A549 (cell line): ENCODE results near the gene FRMD6. TPM values are rescaled to one million over a fixed set of nuclear protein-coding genes. Genes with fewer than 3 reads are reported as not detected.
A peak's percentile ranks its signal among the peaks of the same experiment; 100 is the strongest.

ENCODE experiments used
- ATAC-seq, 2 experiments: fragments of 200-7000 bp in 1 of 2; fragments of >200 bp in 1 of 2; cut with Nextera tagmentation in 1 of 2; cut with Tn5 transposase in 1 of 2; 3 replicates each; pipeline versions ENCODE4 v1.8.0 to v1.9.1; 2018 to 2020; ENCODE audit warnings: mild to moderate bottlenecking in 1 of 2, moderate library complexity in 1 of 2
- CTCF ChIA-PET: fragments of 300-600 bp; sonication (Branson Sonifier 250); formaldehyde crosslinking; extraction: SDS; loops from one replicate; lab custom pipeline; 2021; ENCODE audit warnings: antibody characterized with exemption, inconsistent platforms; lab: Yijun Ruan, JAX
- POLR2A ChIA-PET: fragments of 350-600 bp; formaldehyde crosslinking; extraction: SDS; loops from one replicate; lab custom pipeline; 2021; ENCODE audit warnings: antibody characterized with exemption, inconsistent platforms; lab: Yijun Ruan, JAX
- DNase-seq, 2 experiments: peaks; one replicate each; pipeline versions ENCODE4 v3.0.0 to v3.0.0-alpha.2; 2011 to 2016; ENCODE audit warnings: low read depth in 1 of 2, low spot score in 1 of 2
- FAIRE-seq: peaks from 2 replicates; lab custom pipeline; 2011; peaks lifted over from hg19 to GRCh38; lab: Jason Lieb, UNC
- H3K27ac ChIP-seq, 2 experiments: fragments of >200 bp; sonication (Bioruptor Twin); formaldehyde crosslinking; 3 replicates each; pipeline ENCODE4 v1.5.1; 2016 to 2017
- H3K4me1 ChIP-seq: fragments of >200 bp; sonication (Bioruptor Twin); formaldehyde crosslinking; 3 replicates; pipeline ENCODE4 v1.6.1; 2016
- H3K4me2 ChIP-seq: fragments of >200 bp; sonication (Bioruptor Twin); formaldehyde crosslinking; 3 replicates; pipeline ENCODE4 v1.6.1; 2016
- H3K4me3 ChIP-seq: fragments of >200 bp; sonication (Bioruptor Twin); formaldehyde crosslinking; 3 replicates; pipeline ENCODE4 v1.5.1; 2016
- H3K9me3 ChIP-seq: fragments of >200 bp; sonication (Bioruptor Twin); formaldehyde crosslinking; 3 replicates; pipeline ENCODE4 v1.6.1; 2016
- CBX2 ChIP-seq: fragments of 200-600 bp; sonication (generic); IDR thresholded peaks from 2 replicates; pipeline ENCODE4 v1.6.1; 2016; ENCODE audit warnings: low read depth, mild to moderate bottlenecking, borderline replicate concordance
- CHD2 ChIP-seq: fragments of 150-350 bp; IDR thresholded peaks from 2 replicates; pipeline ENCODE4 v1.6.1; 2014; ENCODE audit warnings: low read length; ENCODE audit not compliant: partially characterized antibody
- CHD4 ChIP-seq: fragments of 200-600 bp; sonication (generic); IDR thresholded peaks from 2 replicates; pipeline ENCODE4 v1.6.1; 2016; ENCODE audit warnings: antibody characterized with exemption, mild to moderate bottlenecking, borderline replicate concordance
- EHF ChIP-seq: fragments of 250-450 bp; sonication (Bioruptor Pico); IDR thresholded peaks from 2 replicates; pipeline ENCODE4 v1.5.0; 2020; ENCODE audit warnings: mild to moderate bottlenecking
- ESRRA ChIP-seq: fragments of 150-350 bp; IDR thresholded peaks from 2 replicates; pipeline ENCODE4 v1.6.1; 2014; ENCODE audit warnings: mild to moderate bottlenecking, low read length, borderline replicate concordance
- FOSB ChIP-seq: fragments of 250-450 bp; sonication (Bioruptor Pico); IDR thresholded peaks from 2 replicates; pipeline ENCODE4 v1.5.0; 2020; ENCODE audit warnings: mild to moderate bottlenecking, moderate library complexity
- FOXS1 ChIP-seq: fragments of 250-450 bp; sonication (Bioruptor Pico); IDR thresholded peaks from 2 replicates; pipeline ENCODE4 v1.5.0; 2020; ENCODE audit warnings: mild to moderate bottlenecking, moderate library complexity
- GATA3 ChIP-seq: IDR thresholded peaks from 2 replicates; pipeline ENCODE4 v1.6.1; 2012; ENCODE audit warnings: borderline replicate concordance
- HDAC2 ChIP-seq: fragments of 200-600 bp; sonication (generic); IDR thresholded peaks from 2 replicates; pipeline ENCODE4 v1.6.1; 2016
- HES2 ChIP-seq: fragments of >200 bp; sonication (Bioruptor Twin); formaldehyde crosslinking; IDR thresholded peaks from 2 replicates; pipeline ENCODE4 v1.6.1; 2016
- KDM1A ChIP-seq: fragments of 200-600 bp; sonication (generic); IDR thresholded peaks from 2 replicates; pipeline ENCODE4 v1.6.1; 2016; ENCODE audit warnings: low read depth, mild to moderate bottlenecking
- MAFK ChIP-seq: fragments of 450-650 bp; IDR thresholded peaks from 2 replicates; pipeline ENCODE4 v1.6.1; 2014; ENCODE audit not compliant: partially characterized antibody
- MAX ChIP-seq: IDR thresholded peaks from 2 replicates; pipeline ENCODE4 v1.6.1; 2012
- MAZ ChIP-seq: fragments of 150-350 bp; IDR thresholded peaks from 2 replicates; pipeline ENCODE4 v1.6.1; 2014; ENCODE audit warnings: antibody characterized with exemption, low read depth, low read length, borderline replicate concordance
- NFE2L2 ChIP-seq: fragments of 150-350 bp; conservative IDR thresholded peaks from 2 replicates; pipeline ENCODE4 v1.6.1; 2014; ENCODE audit warnings: low read length
- PBX3 ChIP-seq: IDR thresholded peaks from 2 replicates; pipeline ENCODE4 v1.6.1; 2012
- POLR2A ChIP-seq: IDR thresholded peaks from 2 replicates; pipeline ENCODE4 v1.6.1; 2012; ENCODE audit warnings: mild to moderate bottlenecking, low read length
- POLR2AphosphoS2 ChIP-seq: conservative IDR thresholded peaks from 2 replicates; pipeline ENCODE4 v1.6.1; 2012; ENCODE audit warnings: low read length, improper control_type of control experiment, inconsistent platforms
- RFX5 ChIP-seq: fragments of 450-650 bp; IDR thresholded peaks from 2 replicates; pipeline ENCODE4 v1.7.1; 2014; ENCODE audit warnings: antibody characterized with exemption, mild to moderate bottlenecking, moderate library complexity
- ZC3H11A ChIP-seq: fragments of 450-650 bp; IDR thresholded peaks from 2 replicates; pipeline ENCODE4 v1.6.1; 2014; ENCODE audit warnings: antibody characterized with exemption, mild to moderate bottlenecking
- ZNF302 ChIP-seq: fragments of 250-450 bp; sonication (Bioruptor Pico); IDR thresholded peaks from 2 replicates; pipeline ENCODE4 v1.9.0; 2021; ENCODE audit warnings: inconsistent platforms, mild to moderate bottlenecking, moderate library complexity
- ZSCAN20 ChIP-seq: fragments of 250-450 bp; sonication (Bioruptor Pico); IDR thresholded peaks from 2 replicates; pipeline ENCODE4 v1.8.0; 2022; ENCODE audit warnings: mild to moderate bottlenecking, moderate library complexity
- WGBS: methylation state at CpG from one replicate; pipeline ENCODE4 v1.1.6; 2017; ENCODE audit errors: missing lambda C conversion rate; 5-methylcytosine and 5-hydroxymethylcytosine counted together
- polyA plus RNA-seq, 4 experiments: library from polyadenylated mRNA; depleted of rRNA in 3 of 4; stranded (reverse); fragments of >200 nt; fragmentation: RNase III in 1 of 4; extraction: RNeasy Plus Mini Kit Qiagen cat#74134 plus additional on column Dnase treatment in 1 of 4; gene quantifications; 2 replicates in 3 of 4; 3 replicates in 1 of 4; pipeline ENCODE4 v1.2.3, GENCODE V29; 2011 to 2017
- TF ChIP-seq, protein P1 (sequence below): IDR thresholded peaks from 2 replicates; pipeline ENCODE4 v1.6.1; 2012; ENCODE audit warnings: low read depth, borderline replicate concordance

The FRMD6 gene
- polyA plus RNA-seq, 2 of the 4 experiments (the other 2 are of a cell fraction): 18.8 to 23.1 TPM

- 83% methylated on average over 2 of the region's 2 CpGs for WGBS
- no peak for ATAC-seq
- H3K4me3 ChIP-seq: no peak overlapping the region
- no peak for FAIRE-seq
- H3K27ac ChIP-seq: no peak overlapping the region
- no peak for DNase-seq
- H3K9me3 ChIP-seq: no peaks in the 10 kb centered on the region
- peaks cover 6% of the 10 kb centered on the region; the same call in 1 of the 3 replicates for H3K4me1 ChIP-seq
- ChIA-PET CTCF (interaction anchor here (0.8 to 2.5 kb wide), 4 partner anchors 51 to 420 kb away, joined by 3 to 11 read pairs (median 4); no protein-coding TSS in a partner anchor), POLR2A (interaction anchor here (0.6 kb wide), 1 partner anchor 146 kb away, joined by 3 read pairs; no protein-coding TSS in a partner anchor)
- TF ChIP-seq MAFK (peak; percentile 84), PBX3 (no peak)
- H3K4me2 ChIP-seq: no peak overlapping the region
These were observed 52.1 kb downstream of the FRMD6 start for GRCh38 chr14:51703787-51704186.

DNA sequence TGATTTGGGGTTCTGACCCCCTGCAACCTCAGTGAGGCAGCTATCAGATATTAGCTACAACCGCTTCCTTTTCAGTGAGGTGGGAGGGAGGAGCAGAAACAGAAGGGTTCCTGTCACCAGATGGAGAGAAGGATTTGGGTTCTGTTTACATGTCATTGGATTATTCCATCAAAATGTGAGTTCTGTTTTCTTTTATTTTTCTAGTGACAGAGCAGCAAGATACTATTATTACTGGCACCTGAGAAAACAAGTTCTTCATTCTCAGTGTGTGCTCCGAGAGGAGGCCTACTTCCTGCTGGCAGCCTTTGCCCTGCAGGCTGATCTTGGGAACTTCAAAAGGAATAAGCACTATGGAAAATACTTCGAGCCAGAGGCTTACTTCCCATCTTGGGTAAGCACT, 52.8 kb downstream of the FRMD6 start:
- Histone ChIP-seq H3K4me1 (peaks cover 6% of the 10 kb centered on the region; the same call in 1 of the 3 replicates), H3K4me2 (no peak overlapping the region), H3K4me3 (no peak overlapping the region), H3K27ac (no peak overlapping the region)
- WGBS: 88% methylated on average over 3 of the region's 3 CpGs
- no peak for DNase-seq
- CTCF ChIA-PET: interaction anchor here (2.0 kb wide), 1 partner anchor 52 kb away, joined by 8 read pairs; the partner anchor contains the start of gene FRMD6
- ATAC-seq: no peak
- TF ChIP-seq CBX2: no peak
- TF ChIP-seq, all 56 proteins: peak for 0
- FAIRE-seq: no peak
- H3K9me3 ChIP-seq: no peaks in the 10 kb centered on the region
- POLR2A ChIA-PET: no interaction called here

DNA sequence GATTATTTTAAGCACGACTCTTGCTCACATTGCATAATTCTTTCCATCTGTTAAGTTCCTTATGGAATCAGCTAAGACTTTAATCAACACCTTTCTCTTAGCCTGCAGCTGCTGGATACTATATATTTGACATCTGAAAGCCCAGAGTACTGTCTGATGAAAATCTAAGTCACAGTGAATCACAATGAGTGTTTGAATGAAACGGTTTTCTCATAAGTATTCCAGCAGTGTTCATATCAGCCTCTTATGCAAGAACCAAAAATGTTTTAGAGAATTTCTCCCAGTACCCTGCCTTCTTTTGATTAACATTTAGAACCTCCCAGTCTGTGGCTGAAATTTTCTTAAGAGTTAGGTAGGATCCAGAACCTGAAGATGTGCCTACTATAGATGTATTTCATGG, 55.6 kb downstream of the FRMD6 start:
- no peaks in the 10 kb centered on the region for H3K9me3 ChIP-seq
- FAIRE-seq: no peak
- ChIA-PET POLR2A (no interaction called here), CTCF (interaction anchor here (0.7 to 1.0 kb wide), 2 partner anchors 69 to 167 kb away, joined by 3 read pairs; no protein-coding TSS in a partner anchor)
- TF ChIP-seq KDM1A (no peak), ZC3H11A (no peak), RFX5 (no peak), GATA3 (no peak), ZSCAN20 (CRISPR knock-in tag) (no peak)
- TF ChIP-seq, protein P1, sequence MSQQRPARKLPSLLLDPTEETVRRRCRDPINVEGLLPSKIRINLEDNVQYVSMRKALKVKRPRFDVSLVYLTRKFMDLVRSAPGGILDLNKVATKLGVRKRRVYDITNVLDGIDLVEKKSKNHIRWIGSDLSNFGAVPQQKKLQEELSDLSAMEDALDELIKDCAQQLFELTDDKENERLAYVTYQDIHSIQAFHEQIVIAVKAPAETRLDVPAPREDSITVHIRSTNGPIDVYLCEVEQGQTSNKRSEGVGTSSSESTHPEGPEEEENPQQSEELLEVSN: no peak
- 62% methylated on average over 2 of the region's 2 CpGs for WGBS
- no peak overlapping the region for H3K27ac ChIP-seq
- no peak for DNase-seq
- no peak overlapping the region for H3K4me2 ChIP-seq
- no peaks in the 10 kb centered on the region for H3K4me1 ChIP-seq
- no peak for ATAC-seq
- H3K4me3 ChIP-seq: no peak overlapping the region

DNA sequence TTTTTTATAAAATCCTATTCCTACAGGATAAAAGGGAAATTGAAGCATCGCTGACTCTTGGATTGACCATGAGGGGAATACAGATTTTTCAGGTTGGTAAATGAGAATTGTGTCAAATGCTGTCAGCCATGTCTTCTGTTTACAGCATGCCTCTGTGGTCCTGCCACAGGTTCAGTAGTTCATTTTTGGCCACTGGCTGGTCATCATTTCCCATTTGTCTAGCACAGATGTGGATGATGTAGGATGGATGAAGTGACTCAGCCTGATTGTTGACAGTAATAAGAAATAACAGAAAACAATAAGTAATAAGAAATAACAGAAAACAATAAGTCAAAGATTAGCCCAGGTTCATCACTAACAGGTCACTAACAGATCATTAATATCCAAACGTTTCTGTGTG, 59.8 kb downstream of the FRMD6 start:
- Histone ChIP-seq H3K4me3 (no peak overlapping the region), H3K27ac (no peak overlapping the region), H3K4me1 (peaks cover 3% of the 10 kb centered on the region; the same call in 1 of the 3 replicates), H3K4me2 (no peak overlapping the region), H3K9me3 (no peaks in the 10 kb centered on the region)
- DNase-seq: no peak
- CTCF ChIA-PET: no interaction called here
- POLR2A ChIA-PET: no interaction called here
- TF ChIP-seq MAZ (no peak), POLR2A (no peak), ZNF302 (CRISPR knock-in tag) (no peak), HES2 (no peak), NFE2L2 (no peak), EHF (CRISPR knock-in tag) (no peak), HDAC2 (no peak), FOSB (CRISPR knock-in tag) (no peak), CHD2 (no peak), MAX (no peak), CHD4 (no peak), FOXS1 (CRISPR knock-in tag) (no peak), POLR2AphosphoS2 (no peak), ESRRA (no peak)
- TF ChIP-seq, all 56 proteins: peak for 0
- ATAC-seq: no peak
- 71% methylated on average over 2 of the region's 2 CpGs for WGBS
- no peak for FAIRE-seq
